ENCODE measurements around the gene PPM1F. TPM values are rescaled to one million over a fixed set of nuclear protein-coding genes. Genes with fewer than 3 reads are reported as not detected.

The PPM1F gene
- total and polyA plus RNA-seq, 2 donors (not counting 1 experiment from before 2014, with no cell fraction given), result 18.1 to 30.0 TPM

- TF ChIP-seq EZH2 (IDR thresholded peaks at IDR 0.05; ENCODE audit: borderline replicate concordance, insufficient read depth, low read depth, low read length, poor library complexity, severe bottlenecking), result no peak
- TF ChIP-seq, protein P1, sequence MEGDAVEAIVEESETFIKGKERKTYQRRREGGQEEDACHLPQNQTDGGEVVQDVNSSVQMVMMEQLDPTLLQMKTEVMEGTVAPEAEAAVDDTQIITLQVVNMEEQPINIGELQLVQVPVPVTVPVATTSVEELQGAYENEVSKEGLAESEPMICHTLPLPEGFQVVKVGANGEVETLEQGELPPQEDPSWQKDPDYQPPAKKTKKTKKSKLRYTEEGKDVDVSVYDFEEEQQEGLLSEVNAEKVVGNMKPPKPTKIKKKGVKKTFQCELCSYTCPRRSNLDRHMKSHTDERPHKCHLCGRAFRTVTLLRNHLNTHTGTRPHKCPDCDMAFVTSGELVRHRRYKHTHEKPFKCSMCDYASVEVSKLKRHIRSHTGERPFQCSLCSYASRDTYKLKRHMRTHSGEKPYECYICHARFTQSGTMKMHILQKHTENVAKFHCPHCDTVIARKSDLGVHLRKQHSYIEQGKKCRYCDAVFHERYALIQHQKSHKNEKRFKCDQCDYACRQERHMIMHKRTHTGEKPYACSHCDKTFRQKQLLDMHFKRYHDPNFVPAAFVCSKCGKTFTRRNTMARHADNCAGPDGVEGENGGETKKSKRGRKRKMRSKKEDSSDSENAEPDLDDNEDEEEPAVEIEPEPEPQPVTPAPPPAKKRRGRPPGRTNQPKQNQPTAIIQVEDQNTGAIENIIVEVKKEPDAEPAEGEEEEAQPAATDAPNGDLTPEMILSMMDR (IDR thresholded peaks at IDR 0.05), result no peak
- Histone ChIP-seq H3K4me3 (ENCODE audit: control extremely low read depth in 1 of 5, extremely low read depth in 1 of 5, insufficient read depth in 1 of 5, low read depth in 2 of 5, low read length in 4 of 5) (no peak overlapping the region), H3K27ac (ENCODE audit: low read length in 2 of 2) (peak overlapping the region; percentile 39 to 56), H2AFZ (ENCODE audit: insufficient read depth, low read depth, low read length, poor library complexity, severe bottlenecking) (peak overlapping the region; percentile 47), H3K9me3 (ENCODE audit: control extremely low read depth in 1 of 3, control insufficient read depth in 2 of 3, insufficient read depth in 1 of 3, low read length in 2 of 3) (no peaks in the 10 kb centered on the region), H3K4me1 (ENCODE audit: control insufficient read depth in 2 of 2, insufficient read depth in 2 of 2, low read length in 2 of 2) (peaks cover 45 to 55% of the 10 kb centered on the region in 2 donors), H3K4me2 (replicated peaks; ENCODE audit: low read depth, low read length, poor library complexity, severe bottlenecking) (peak overlapping the region; percentile 91), H4K20me1 (ENCODE audit: control insufficient read depth, insufficient read depth, low read length, poor library complexity, severe bottlenecking) (no peaks in the 10 kb centered on the region), H3K9ac (ENCODE audit: low read length) (no peak overlapping the region), H3K79me2 (ENCODE audit: control insufficient read depth, insufficient read depth, low read length) (no peaks in the 10 kb centered on the region), H3K27me3 (replicated peaks in 1 of 4; ENCODE audit: control extremely low read depth in 1 of 4, control insufficient read depth in 3 of 4, insufficient read depth in 4 of 4, low read length in 3 of 4) (no peaks in the 10 kb centered on the region), H3K36me3 (replicated peaks in 1 of 2; ENCODE audit: control extremely low read depth in 1 of 2, control insufficient read depth in 1 of 2, extremely low read depth in 1 of 2, insufficient read depth in 2 of 2, low read length in 1 of 2) (peaks cover 0 to 4% of the 10 kb centered on the region in 2 experiments)
- CTCF ChIA-PET, result interaction anchor here (1.1 to 7.0 kb wide), 6 partner anchors 12 to 228 kb away, joined by 3 to 116 read pairs (median 16); partner anchors contain the start of gene PPM1F
- Mint-ChIP-seq H3K9me3 (ENCODE audit: insufficient read depth) (no peaks in the 10 kb centered on the region), H3K4me1 (peaks cover 50% of the 10 kb centered on the region), H3K27me3 (no peaks in the 10 kb centered on the region), H3K27ac (peak overlapping the region; percentile 85), H3K4me3 (peak overlapping the region; percentile 72)
- ATAC-seq (ENCODE audit: low read depth) (no peak), DNase-seq (peak; percentile 46)
- POLR2A ChIA-PET, result interaction anchor here (0.6 to 2.1 kb wide), 2 partner anchors 14 to 1056 kb away, joined by 4 to 12 read pairs; partner anchors contain the start of gene PPM1F
- 33% methylated on average over 6 of the region's 10 CpGs for WGBS (ENCODE audit: insufficient coverage)
- intact Hi-C loops (cut with micrococcal nuclease), result loop anchor here (2.0 to 5.0 kb wide), 2 partner anchors 13 to 272 kb away; partner anchors contain the start of genes PPIL2 and PPM1F
These were observed 13.2 kb downstream of the PPM1F start for GRCh38 chr22:21939461-21939913.

GRCh38 chr22:21938906-21939305 is 13.7 kb downstream of the PPM1F start:
- CTCF ChIA-PET, result interaction anchor here (1.0 to 7.0 kb wide), 16 partner anchors 12 to 273 kb away, joined by 3 to 116 read pairs (median 6); partner anchors contain the start of genes MAPK1, PPIL2 and PPM1F

More at GRCh38 chr22:21938906-21939305, 13.7 kb downstream of the PPM1F start:
- no peak for TF ChIP-seq EZH2 (IDR thresholded peaks at IDR 0.05; ENCODE audit: borderline replicate concordance, insufficient read depth, low read depth, low read length, poor library complexity, severe bottlenecking)
- TF ChIP-seq, protein P1 (IDR thresholded peaks at IDR 0.05), result no peak
- H3K9me3 Mint-ChIP-seq (ENCODE audit: insufficient read depth), result no peaks in the 10 kb centered on the region
- H4K20me1 ChIP-seq (ENCODE audit: control insufficient read depth, insufficient read depth, low read length, poor library complexity, severe bottlenecking), result peaks cover 3% of the 10 kb centered on the region
- no peaks in the 10 kb centered on the region for H3K9me3 ChIP-seq (ENCODE audit: control extremely low read depth in 1 of 3, control insufficient read depth in 2 of 3, insufficient read depth in 1 of 3, low read length in 2 of 3)
- peak overlapping the region; percentile 39 to 56 for H3K27ac ChIP-seq (ENCODE audit: low read length in 2 of 2)
- POLR2A ChIA-PET, result interaction anchor here (0.7 to 2.1 kb wide), 2 partner anchors 14 to 218 kb away, joined by 4 to 12 read pairs; partner anchors contain the start of gene PPM1F
- DNase-seq (peak; percentile 26), ATAC-seq (ENCODE audit: low read depth) (no peak)
- H3K27ac Mint-ChIP-seq, result peak overlapping the region; percentile 85
- H3K79me2 ChIP-seq (ENCODE audit: control insufficient read depth, insufficient read depth, low read length), result peaks cover under 1% of the 10 kb centered on the region
- H3K36me3 ChIP-seq (replicated peaks in 1 of 2; ENCODE audit: control extremely low read depth in 1 of 2, control insufficient read depth in 1 of 2, extremely low read depth in 1 of 2, insufficient read depth in 2 of 2, low read length in 1 of 2), result peaks cover 0 to 3% of the 10 kb centered on the region in 2 experiments
- H3K27me3 Mint-ChIP-seq, result no peaks in the 10 kb centered on the region
- WGBS (ENCODE audit: insufficient coverage), result 87% methylated on average over 11 of the region's 11 CpGs
- peaks cover 45 to 55% of the 10 kb centered on the region in 2 donors for H3K4me1 ChIP-seq (ENCODE audit: control insufficient read depth in 2 of 2, insufficient read depth in 2 of 2, low read length in 2 of 2)
- peak overlapping the region; percentile 91 for H3K4me2 ChIP-seq (replicated peaks; ENCODE audit: low read depth, low read length, poor library complexity, severe bottlenecking)
- peak overlapping the region in 1 of 5 experiments; percentile 44 for H3K4me3 ChIP-seq (ENCODE audit: control extremely low read depth in 1 of 5, extremely low read depth in 1 of 5, insufficient read depth in 1 of 5, low read depth in 2 of 5, low read length in 4 of 5)
- no peaks in the 10 kb centered on the region for H3K27me3 ChIP-seq (replicated peaks in 1 of 4; ENCODE audit: control extremely low read depth in 1 of 4, control insufficient read depth in 3 of 4, insufficient read depth in 4 of 4, low read length in 3 of 4)
- no peak overlapping the region for H3K9ac ChIP-seq (ENCODE audit: low read length)
- H3K4me1 Mint-ChIP-seq, result peaks cover 50% of the 10 kb centered on the region
- peak overlapping the region; percentile 86 for H2AFZ ChIP-seq (ENCODE audit: insufficient read depth, low read depth, low read length, poor library complexity, severe bottlenecking)
- peak overlapping the region; percentile 91 for H3K4me3 Mint-ChIP-seq
- intact Hi-C loops (cut with micrococcal nuclease), result loop anchor here (1.0 to 5.0 kb wide), 5 partner anchors 14 to 272 kb away; partner anchors contain the start of genes PPIL2, PPM1F and YPEL1

Measured in B cell (primary cell).